Stimulated activated CD4-positive, alpha-beta T cell treated with anti-CD3 and anti-CD28 coated beads, Interleukin-2, amount 100 ng/mL, for 24 hours (primary cell): ENCODE measurements around the gene GFPT1.

Experiments
- DNase-seq, 2 donors: peaks; one replicate each; pipeline ENCODE4 v3.0.0-alpha.2; 2020

GFPT1 gene

GRCh38 chr2:69311024-69311416 is 76.0 kb downstream of the GFPT1 start:
- no peak for DNase-seq

DNA sequence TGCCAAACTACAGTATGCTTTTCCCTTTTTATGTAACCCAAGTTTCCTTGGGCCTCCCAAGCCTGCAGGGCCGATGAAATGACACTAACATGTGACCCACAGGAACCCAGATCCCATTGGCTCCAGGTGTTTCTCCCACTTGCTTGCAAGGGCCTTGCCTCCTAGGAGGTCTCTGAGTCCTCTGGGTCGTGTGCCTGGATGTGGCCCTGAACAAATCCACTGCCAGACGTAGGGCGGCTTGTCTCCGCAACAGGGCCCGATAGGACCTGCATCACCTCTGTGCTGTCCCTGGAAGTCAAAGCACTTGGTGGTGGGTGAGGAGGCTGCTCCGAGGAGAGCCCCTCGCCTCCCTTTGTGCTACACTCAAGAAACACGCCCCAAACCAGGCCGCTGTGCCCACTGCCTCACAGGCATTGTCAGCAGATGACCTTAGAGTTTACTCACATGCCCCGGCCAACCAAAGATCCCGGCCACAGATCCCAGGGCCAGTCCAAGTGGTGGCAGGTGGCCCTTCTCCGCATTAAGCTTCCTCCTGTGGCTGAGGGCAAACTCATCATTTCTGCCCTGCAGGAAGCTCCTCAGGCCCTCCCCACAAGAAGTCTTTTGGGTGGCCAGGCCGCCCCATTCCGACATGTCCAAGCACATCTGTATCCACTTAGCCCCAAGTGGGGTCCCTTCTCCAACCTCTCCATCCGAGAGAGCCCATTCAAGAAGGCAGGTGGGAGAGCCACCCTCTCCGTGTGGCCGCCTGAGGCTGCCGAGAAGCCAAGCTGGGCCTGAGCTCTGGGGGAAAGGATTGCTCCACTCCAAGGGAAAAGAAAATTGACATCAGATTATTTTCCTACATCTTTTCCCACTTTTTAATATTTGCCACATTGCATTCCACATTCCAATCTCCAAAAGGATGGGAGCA is 76.7 kb downstream of the GFPT1 start:
- DNase-seq = no peak

GRCh38 chr2:69309351-69310110 is 77.5 kb downstream of the GFPT1 start:
- DNase-seq = no peak

DNA sequence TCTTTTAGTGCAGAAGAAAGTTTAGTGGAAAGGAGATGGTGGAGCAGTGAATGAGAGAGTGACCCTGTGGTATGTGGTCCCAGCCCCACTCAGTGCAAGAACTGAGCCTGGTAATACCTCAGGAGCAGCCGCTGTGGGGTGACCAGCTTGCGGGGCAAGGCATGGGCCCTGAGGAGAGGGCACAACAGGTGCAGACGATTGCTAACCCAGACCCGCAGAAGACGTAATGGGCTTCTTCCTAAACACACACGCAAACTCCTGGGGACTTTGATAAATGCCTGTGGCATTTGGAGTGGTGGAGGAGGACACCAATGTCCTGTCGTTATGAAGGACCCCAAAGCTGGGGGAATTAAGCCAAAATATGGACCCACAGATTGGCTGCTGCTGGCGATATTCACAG is 78.7 kb downstream of the GFPT1 start:
- DNase-seq = no peak

DNA sequence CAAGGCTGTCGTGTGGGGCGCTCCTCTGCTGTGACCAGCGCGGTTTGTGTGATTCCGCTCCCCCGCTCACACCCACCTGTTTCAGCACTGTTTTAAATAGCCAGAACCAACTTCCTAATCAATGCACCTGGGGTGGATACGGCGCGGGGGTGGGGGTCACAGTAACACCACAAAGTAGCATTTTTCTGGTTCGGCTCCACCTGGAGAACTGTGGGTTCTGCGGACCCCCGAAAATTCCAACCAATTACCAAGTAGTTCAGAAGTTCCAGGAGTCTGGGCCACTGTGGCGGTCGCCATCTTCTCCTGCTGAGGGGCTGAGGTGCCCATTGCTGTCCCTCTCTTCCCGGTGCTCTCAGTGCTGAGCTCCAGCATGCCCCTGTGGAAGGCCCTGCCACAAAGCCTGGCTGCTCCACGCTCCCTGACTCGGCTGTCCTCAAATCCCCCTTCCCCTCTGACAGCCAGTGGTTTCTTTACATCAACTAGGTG is 79.4 kb downstream of the GFPT1 start:
- no peak for DNase-seq

DNA sequence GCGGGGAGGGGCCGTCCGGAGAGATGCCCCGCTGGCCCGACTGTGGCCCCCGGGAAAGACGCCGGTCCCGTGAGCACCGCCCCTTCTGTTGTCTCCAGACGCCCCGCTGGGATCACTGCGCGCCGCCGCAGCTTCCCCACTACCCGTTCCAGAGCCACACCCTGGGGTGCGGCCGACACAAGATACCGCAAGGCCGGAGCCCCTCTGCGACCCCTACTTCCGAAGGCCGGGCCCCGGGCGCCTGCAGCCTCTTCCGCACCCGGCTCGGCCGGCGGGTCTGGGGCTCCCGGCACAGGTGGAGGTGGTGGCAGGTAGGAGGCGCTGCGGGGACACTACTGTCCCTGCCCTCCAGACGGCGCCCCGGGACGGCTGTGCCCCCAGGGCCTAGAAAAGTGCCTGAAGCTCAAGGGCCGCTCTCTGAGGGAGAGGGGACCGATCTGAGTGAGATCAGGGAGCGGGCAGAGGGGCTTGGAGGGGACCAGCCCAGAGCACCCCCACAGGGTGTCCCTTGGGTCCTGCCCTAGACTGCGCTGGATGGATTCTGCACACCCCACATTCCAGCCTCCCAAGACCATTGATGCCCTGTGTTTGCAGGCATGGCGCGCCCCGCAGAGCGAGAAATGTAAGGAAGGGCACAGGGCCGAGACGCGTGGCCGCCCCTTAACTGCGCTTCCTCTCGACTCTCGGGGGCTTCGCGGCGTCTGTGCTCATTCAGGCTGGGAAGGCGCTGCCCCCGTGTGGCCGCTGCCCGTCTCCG is 80.0 kb downstream of the GFPT1 start:
- peak; percentile 67 to 77 for DNase-seq

GRCh38 chr2:69306393-69306821 is 80.6 kb downstream of the GFPT1 start:
- DNase-seq = no peak

- DNase-seq = no peak
Measured at GRCh38 chr2:69305712-69306392, 81.2 kb downstream of the GFPT1 start.

DNA sequence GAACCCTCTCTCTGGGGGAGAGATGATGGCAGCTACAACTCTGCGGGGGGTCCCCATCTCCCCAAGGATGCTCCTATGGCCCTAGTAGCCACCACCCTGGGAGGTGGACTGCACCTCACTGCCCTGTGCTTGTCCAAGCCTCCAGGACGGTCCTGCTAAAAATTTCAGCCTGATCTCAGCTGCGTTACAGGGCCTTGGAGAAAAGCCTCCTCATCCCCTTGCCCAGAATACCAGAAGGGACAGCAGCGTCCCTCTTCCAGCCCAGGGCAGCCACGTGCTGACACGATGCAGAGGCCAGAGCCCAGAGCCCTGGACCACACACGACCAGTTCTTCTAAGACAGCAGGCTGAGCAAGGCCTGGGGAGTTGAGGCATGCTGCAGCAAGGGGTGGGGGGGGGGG is 81.9 kb downstream of the GFPT1 start:
- no peak for DNase-seq

DNA sequence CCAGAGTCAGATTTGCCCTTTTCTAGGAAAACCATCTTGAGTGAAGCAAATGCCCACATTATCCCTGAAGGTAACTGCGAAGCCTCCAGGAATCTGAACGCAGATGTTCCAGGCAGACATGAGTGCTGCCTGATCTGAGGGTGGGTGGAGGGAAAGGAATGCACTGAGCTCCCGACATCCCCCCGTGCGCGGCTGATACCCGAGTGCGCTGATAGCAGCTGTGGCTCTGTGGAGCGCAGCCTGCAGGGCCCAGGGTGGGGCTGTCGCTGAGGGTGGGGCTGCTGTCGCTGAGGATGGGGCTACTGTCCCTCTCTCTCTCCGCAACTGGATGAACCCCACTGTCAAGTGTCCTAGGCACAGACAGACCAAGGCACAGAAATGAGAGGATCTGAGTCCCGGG is 82.4 kb downstream of the GFPT1 start:
- no peak for DNase-seq

DNA sequence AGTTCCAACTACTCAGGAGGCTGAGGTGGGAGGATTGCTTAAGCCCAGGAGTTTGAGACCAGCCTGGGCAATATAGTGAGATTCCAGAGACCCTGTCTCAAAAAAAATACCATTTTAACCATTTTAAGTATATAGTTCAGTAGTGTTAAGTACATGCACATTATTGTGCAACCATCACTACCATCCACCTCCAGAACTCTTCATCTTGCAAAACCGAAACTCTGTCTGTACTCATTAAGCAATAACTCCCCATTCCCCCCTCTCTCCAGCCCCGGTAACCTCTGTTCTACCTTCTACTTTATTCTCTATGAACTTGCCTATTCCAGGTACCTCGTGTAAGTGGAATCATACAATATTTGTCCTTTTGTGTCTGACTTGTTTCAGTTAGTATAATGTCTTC is 86.4 kb downstream of the GFPT1 start:
- DNase-seq = no peak

DNA sequence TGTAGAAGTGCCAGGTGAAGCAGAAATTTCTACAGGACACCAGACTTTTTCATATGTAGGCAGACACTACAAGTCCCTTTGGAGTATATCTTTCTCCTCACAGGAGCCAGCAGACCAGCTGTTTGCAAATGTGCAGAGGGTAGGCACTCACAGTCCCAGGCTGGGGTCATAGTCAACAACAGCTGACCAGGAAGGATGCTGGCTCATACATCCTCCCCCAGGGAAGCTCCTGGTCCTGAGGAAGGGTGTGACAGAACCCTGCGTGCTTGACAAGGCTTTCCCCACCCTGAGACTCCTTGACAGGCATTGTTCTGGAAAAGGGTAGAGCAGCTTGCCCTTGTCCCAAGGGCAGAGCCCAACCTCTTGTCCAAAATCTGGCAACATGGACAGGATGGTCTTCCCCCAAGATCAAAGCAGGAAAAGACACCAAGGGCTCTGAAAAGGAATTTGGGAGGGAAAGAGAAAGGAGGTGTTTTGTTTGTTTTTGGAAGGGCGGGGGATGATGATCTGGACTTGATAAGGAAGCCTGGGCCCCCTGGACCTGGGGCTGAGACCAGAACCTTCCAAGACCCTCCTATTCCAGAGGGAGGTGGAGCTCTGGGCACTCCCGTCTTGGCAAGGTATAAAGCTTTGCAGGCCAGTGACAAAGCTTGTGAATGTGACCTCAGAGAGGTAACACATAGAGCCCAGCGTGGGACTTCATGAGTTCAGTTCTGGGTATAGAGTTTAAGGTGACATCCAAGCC is 87.1 kb downstream of the GFPT1 start:
- no peak for DNase-seq

- DNase-seq = no peak
Measured at GRCh38 chr2:69298862-69299261, 88.2 kb downstream of the GFPT1 start.

- DNase-seq = no peak
Measured at GRCh38 chr2:69298261-69298660, 88.8 kb downstream of the GFPT1 start.

GRCh38 chr2:69297216-69297615 is 89.8 kb downstream of the GFPT1 start:
- DNase-seq = no peak

DNA sequence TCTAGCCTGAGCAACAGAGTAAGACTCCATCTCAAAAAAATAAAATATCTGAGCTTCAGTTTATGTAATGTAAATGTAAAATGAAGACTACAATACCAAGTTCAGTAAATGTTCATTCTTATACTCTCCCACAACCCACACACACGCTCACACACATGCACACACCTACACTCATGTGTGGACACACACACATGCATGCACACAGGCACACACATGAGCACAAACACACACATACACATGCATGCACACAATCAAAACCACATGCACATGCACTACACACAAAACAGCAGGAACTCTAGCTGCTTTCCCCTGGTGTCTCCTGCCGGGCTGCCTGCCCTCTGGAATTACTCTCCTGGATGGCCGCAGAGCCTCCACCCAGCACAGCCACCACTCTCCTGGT is 90.6 kb downstream of the GFPT1 start:
- no peak for DNase-seq

DNA sequence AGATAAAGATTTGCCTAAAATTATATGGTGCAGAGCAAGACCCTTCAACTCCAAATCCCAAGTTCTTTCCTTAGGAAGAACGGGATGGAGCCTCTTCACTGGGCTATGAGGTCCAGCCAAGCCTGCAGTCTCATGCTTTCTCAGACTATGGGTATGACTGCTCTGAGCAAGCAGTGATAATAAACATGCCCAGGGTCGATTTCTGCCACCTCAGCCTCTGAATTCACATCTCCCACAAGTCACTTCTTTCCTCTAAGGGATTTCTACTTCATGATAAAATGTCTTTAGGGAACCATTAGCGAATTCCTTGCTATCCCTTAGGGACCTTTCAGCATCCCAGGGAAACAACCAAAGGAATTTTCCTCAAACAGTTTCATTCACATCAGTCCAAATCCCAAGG is 94.8 kb downstream of the GFPT1 start:
- no peak for DNase-seq

- DNase-seq = no peak
Measured at GRCh38 chr2:69291721-69292120, 95.3 kb downstream of the GFPT1 start.

- no peak for DNase-seq
Measured at GRCh38 chr2:69291004-69291650, 95.9 kb downstream of the GFPT1 start.

- DNase-seq = no peak
Measured at GRCh38 chr2:69288429-69288828, 98.6 kb downstream of the GFPT1 start.

DNA sequence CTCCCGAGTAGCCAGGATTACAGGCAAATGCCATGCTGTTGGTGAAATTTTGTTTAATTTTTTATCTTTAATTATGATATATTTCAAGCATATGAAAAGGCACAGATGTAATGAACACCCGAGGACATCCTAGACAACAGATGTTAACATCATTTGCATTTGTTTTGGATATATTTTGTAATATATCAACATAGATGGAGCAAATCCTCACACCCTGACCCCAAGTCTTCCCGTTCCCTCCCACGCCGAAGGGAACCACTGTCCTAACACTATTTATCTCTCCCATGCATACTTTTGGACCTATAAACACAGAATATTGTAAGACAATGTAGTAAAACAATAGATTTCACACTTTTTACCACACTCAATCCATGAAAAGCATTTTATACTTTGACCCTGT is 99.5 kb downstream of the GFPT1 start:
- DNase-seq = no peak
